HG03103 (cell line): ENCODE data around the gene THRB.
A peak's percentile ranks its signal among the peaks of the same experiment; 100 is the strongest.
"Not testable (repeated sequence)": the region's sequence is repeated elsewhere in the genome, so short reads cannot be mapped to it uniquely, and the experiment has no call there.

Experiments used
- ATAC-seq: cut with Tn5 transposase; IDR thresholded peaks from one replicate; pipeline ENCODE4 v1.9.1; 2021; ENCODE audit warnings: low read depth; ENCODE audit not compliant: unreplicated experiment

Gene THRB

DNA sequence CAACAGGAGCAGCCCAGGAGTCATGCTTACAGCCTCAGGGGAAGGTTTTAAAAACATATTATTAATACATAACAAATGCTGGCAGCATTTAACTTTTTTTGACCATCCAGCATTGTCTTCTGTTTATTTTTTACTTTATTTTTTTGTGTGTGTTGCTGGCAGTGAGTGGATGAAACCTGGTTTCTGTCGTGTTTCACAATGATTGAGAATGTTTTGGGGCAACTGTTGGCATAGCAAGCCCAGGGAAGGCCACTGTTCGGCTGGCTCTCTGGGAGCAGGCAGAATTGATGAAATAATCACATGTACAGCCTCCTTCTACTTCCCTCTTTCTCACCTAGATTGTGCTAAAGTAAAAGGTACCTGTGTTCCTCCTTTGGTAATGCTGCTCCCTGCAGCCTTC lies 359.4 kb downstream of the THRB start:
- no peak for ATAC-seq

DNA sequence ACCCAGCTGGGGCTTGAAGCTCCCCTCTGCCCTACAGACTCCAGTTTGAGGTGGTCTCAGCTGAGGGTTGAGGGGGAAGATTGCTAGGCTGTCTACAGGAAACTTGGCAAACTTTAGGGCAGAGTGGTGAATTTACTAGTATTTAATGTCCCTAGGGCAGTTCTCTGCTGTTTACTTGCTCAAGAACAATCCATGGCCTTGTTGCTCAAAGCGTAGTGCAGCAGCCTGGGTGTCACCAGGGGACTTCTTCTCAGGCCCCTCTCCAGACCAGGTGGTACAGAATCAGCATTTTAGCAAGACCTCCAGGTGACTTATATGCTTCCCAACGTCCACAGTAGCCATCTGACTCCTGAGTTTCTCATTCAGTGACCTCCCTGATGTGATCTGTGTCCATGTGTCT lies 360.7 kb downstream of the THRB start:
- ATAC-seq: no peak

DNA sequence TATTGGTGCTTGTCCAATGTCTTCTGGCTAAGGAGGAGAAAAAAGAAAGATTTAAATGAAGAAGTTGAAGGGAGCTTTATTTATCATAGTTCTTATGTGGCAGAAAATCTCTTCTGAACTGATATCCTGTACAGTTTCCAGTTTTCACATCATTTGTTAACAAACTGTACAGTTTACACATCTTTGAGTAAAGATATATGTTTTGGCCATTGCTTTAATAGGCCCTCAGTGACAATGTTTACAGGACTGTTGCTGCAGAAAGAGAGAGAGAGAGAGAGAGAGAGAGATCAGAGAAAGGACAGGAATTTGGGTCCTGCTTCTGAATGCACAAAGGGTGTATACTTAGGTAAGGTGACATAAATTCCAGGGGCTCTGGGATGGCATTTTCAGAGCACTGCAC lies 361.2 kb downstream of the THRB start:
- no peak for ATAC-seq

DNA sequence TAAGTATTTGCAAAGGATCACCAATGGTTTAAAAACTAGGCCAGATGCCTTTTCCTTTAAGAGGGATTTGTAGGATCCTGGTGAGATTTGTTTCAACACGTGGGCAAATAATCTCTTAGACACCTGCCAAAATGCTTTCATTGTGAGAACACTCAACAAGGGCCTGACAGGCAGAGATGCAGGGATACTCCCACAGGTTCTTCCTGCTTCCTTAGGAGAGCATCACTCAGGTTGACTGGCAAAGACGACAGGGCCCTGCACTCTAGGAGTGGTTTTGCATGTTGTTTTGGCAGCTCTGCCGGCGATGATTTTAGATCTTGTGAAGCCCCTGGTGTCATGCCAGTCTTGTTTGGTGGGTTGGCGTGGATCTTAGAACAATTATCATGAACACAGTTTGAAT lies 365.1 kb downstream of the THRB start:
- ATAC-seq: no peak

DNA sequence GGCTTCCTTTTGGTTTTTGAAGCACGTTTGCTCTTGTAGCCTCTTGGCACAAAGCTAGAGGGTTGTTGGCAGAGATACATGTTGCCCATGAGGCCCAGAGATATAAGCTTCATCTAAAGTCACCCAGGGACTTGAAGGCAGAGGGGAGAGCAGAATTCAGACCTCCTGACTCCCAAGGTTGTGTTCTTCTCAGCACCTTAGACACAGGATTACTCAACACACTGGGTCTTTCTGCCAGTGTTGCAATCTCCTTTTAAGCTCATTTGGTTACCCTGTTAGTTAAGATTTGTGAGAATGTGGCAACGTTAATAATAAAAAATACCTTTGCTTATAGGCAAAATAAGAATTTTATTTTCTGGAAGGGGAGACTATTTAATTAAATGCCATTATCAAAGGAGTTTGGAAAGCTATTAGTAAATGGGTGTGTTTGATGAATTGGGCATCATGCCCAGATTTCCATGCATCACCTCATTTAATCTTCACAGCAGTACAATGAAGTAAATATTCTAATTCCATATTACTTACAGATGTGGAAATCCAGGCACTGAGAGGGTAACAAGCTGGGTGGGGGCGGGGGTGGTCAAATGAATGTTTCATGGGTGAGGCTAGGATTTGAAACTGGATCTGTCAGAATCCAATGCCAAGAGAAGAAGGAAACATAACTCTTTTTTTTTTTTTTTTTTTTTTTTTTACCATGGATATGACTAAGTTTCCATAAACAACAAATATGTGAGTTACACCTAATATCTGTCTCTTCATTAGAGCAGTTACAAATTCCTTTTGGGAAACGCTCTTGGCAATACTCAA lies 366.2 kb downstream of the THRB start:
- ATAC-seq: no peak

DNA sequence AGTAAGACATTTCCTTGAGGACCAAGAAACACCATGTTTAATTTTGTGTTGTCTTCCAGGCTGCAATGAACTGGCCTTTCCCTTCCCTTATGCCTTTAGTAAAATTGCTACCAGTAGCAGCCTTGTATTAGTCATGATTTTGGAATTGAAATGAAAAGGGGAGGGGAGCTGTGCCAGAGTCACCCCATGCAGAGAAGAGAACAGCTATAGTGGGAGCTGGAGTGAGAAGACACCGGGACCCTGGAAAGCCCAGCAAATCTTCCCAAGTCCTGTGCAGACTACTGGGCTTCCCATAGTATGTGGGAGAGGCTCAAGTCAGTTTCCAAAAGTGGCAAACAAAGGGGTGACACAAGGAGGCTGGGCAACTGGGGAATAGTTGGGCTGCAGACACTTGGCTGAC lies 371.1 kb downstream of the THRB start:
- ATAC-seq: no peak

DNA sequence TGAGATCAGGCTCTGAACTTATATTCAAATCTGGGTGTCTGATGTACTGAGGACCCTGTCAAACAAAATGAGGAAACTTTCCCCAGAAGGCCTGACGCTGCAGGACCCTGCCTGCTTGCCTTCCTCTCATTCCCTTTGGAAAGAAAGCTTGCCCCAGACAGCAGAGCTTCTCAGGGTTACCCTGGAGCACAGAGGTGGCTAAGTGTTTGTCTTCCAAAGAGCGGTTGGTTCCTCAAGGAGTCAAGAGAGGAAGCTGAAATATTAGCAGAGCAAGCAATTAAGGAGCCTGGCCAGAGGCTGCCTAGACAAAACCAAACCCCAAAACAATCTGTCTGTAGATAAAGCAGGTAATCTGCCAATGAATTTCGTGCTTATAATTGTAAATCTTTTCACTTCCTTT lies 374.2 kb downstream of the THRB start:
- ATAC-seq: no peak

DNA sequence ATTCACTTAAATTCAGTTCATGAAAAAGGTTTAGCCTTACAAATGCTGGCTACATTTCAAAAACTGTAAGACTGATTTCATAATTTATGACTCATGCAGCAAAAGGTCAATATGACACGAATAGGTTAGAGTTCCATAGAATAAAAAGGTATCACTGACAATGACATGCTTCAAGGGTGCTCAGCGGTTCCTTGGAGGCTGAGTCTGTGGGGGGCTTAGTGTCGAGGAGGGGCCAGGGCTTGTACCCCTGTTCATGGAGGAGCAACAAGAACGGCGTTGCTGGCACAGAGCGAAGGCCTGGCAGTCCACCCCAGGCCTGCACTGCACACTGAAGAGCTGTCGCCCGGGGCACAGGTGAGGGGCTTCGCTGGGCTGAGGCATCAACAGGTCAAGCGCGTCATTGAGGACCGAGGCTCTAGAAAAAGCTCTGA lies 375.3 kb downstream of the THRB start:
- no peak for ATAC-seq

DNA sequence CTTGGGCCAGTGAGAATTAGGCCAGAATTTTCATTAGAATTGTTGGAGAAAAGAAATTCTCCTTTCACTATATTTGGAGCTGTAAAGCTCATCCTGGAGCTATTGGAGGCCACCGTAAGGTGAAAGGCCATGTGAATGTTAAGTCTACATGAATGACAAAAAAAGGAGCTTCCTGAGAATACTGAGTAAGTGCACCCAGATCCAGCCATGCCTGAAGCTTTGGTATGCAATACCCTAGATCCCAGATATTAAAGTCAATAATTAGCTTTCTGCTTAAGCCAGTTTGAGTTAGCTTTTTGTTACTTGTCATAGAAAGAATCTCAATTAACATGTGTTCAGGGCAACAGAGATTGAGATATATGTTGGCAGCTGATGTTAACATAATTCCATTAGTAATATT lies 377.1 kb downstream of the THRB start:
- no peak for ATAC-seq

DNA sequence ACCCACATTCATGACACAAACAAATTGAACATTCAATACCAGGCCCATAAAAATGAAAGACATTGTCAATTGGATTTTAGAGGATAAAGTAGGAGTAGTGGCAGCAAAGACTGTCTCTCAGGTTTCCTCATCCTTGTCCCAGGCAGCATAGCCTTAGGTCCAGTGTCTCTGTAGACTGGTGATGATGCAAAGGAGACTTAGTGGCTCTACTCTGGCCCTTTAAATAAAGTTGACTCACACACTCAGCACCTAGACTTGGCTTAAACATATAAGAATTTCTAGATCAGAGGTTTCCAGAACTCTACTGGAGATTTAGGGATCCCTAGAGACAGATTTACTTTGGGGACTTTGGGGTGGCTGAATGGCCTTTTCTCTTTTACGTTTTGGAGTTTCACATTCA lies 382.9 kb downstream of the THRB start:
- ATAC-seq: no peak

DNA sequence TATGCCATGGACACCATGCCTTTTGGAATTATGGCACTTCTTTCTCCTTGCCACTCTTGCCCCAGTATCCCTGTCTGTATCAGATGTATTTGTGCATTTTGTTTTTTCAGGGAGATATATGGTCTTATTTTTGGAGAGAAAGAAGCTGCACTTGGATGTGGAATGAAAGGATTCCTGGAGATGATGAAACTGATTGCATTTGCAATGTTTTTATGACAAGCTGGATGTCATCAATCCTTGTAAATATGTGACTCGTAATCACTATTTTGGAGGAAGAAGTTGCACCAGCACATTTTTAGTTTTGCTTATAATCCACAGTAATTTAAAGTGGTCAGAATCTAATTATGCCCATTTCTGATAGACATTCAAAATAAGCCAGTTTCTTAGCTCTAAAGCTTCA lies 384.6 kb downstream of the THRB start:
- no peak for ATAC-seq

DNA sequence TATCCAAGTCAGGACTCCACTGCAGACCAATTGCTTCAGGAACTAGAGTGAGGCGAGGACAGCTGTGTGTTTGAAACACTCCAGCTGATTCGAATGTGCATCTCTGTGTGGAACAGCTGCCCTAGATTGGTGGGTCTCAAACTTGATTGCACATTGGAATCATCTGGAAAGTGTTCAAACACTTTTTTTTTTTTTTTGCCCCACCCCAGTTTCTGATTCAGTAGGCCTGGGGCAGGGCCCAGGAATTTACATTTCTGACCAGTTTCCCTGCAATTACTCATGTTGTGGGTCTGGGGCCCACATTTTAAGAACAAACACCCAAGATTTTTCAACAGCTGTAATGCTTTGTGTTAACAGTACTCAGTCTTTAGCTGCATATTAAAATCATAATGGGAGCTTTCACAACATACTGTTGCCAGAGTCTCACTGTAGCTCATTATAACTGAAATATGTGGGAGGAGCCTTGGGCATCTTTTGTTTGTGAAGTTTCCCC lies 392.9 kb downstream of the THRB start:
- ATAC-seq: no peak

DNA sequence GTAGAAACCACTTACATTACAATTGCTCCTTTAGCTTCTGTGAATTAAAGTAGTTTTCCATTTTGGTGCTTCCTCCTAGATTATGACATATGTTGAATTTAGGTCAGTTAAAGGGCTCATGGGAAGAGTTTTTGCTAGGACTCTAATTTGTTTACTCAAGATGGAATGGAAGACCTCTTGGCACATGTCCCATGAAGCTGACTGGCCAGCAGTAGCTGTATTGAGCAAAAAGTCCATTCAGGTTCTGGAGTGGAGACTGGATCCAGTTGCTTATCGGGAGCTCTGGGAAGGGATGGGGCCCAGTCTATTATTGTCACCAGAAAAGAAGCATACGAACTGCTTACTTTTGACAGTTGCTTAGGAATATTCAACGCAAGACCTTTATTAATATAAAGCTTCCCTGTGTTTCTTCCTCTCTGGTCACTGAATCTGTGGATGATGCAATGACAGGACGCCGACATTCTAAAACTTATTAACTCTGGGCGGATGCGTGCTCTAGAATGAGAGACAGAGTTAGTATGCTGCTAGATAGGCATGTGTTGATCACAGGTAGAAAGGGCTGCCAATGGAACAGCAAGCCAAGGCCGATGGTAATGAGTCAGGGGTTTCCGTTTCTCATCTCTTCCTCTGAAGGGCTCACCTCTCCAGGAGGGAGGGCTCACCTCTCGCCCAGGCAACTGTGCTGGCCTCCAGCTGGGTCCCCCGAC lies 393.8 kb downstream of the THRB start:
- no peak for ATAC-seq

DNA sequence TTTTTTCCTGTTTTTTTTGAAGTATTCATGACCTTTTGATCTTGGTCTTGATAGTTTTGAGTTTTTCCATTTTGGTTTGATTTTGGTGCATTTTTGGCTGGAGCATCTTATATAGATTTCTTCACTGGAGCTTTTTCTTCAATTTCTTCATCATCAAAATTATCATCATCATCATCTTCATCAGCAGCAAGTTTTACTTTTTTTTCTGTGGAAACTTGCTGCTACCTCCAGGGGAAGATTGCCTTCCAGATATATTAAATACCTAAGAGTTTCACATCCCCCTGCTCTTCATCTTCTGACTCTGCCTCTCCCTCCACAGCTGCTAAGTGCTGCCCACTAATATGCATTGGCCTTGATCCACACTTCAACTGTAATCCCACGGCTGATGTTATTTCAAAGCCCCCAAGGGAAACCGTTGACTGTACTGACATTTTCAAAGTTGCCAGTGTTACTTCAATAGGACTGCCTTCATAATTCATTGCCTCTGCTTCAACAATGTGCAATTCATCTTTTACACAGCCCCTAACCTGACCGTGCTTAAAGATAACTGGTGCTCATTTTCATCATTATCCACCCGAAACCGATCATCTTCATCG lies 397.9 kb downstream of the THRB start:
- ATAC-seq: no peak

DNA sequence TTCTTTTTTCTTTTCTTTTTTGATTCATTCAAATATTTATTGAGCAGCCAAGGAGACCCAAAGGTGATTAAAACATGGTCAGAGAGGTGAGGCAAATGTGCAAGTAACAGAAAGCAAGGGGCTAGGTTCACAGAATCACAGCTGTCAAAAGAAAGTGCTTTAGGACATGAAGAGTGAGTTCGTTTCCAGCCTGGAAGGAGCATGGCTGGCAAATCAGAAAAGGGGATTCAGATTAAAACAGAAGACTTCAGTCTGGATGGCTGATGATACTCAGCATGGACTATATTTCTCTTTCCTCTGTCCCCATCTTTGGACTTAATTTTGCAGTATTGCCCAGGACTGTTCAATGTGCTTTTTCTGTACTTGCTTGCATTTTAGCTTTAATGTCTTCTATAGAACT lies 398.4 kb downstream of the THRB start:
- no peak for ATAC-seq

DNA sequence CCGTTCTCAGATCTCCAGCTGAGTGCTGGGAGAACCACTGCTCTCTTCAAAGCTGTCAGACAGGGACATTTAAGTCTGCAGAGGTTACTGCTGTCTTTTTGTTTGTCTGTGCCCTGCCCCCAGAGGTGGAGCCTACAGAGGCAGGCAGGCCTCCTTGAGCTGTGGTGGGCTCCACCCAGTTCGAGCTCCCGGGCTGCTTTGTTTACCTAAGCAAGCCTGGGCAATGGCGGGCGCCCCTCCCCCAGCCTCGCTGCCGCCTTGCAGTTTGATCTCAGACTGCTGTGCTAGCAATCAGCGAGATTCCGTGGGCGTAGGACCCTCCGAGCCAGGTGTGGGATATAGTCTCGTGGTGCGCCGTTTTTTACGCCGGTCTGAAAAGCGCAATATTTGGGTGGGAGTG lies 399.8 kb downstream of the THRB start:
- not testable (repeated sequence) for ATAC-seq

DNA sequence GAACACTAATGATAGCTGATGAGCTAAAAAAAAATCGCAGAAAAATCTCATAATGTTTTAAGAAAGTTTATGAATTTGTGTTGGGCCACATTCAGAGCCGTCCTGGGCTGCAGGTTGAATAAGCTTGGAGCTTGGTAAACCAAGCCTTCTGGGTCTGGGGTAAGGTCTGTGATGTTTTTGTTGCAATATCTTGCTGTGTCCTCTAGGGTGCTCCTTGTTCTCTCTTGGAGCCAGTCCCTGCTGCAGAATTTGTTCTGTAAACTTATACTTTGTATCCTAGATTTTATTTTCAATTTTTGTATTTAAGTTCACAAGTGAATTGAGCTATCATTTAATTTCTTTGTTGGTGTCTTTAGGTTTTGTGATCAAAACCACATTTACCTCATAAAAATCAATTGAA lies 405.9 kb downstream of the THRB start:
- ATAC-seq: peak; percentile 78

DNA sequence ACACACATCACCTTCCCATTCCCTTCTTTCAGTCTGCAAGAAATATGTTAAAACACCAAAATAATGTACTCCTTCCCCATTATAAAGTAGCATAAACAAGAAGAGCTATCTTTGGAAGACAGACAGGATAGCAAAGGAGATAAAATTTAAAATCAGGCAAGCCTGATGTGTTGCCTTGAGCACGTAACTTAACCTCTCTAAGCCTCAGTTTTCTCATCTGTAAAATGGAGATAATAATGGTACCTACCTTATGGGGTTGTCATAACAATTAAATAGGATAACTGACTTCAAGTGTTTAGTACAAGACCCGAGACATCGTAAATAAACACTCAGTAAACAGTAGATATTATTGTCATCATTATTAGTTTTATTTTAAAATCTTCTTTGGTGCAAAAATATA lies 407.2 kb downstream of the THRB start:
- no peak for ATAC-seq

DNA sequence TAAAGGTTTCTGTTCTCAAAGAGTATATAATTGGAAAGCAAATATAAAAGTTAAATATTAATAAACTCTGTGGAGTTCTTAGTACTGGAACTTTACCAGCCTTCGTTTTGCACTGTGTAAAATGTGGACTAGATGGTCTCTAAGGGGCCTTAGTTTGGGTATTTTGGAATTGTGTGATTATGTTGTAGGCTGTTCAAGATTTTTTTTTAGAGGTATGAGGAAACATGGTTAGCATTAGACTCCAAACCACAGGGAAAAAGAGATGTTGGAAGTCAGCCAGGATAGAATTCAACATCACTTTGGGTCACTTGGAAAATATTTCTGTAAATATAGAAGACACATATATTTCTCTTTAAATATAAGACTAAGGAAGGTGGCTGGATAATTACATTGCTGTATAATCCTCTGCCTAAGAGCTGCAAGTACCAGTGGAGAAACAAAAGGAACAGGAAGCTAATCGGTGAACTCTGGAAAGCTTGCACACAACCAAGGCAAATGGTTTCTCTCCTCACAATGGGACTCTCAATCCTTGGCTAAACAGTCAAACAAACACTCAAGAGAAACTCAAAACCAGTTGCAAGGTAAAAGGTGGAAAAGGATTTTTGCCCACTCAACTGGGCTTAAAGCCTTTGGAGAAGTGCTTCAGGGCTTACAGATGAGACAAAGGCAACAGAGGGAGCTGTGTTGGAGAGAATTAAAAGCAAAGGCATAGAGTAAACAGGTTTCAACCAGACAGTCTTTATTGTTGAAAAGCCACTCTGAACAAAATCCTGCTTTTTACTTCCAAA lies 407.8 kb downstream of the THRB start:
- no peak for ATAC-seq

DNA sequence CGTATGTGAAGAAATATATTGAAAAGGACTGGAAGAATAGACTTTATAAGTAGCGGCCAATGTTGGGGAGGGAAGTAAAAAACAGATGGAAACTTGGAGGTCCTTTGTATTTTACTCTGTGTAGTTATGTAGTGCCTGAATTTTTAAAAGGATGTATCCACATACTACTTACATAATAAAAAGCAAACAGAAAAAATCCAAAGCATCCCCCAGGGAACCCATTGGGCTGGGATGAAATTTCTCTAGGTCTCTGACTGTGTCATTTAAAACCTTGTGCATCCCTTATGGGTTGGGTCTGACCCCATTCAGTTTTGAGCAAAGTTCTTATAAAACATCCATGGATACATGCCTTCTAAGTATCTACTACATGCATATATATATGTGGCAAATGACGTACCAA lies 408.4 kb downstream of the THRB start:
- ATAC-seq: no peak

DNA sequence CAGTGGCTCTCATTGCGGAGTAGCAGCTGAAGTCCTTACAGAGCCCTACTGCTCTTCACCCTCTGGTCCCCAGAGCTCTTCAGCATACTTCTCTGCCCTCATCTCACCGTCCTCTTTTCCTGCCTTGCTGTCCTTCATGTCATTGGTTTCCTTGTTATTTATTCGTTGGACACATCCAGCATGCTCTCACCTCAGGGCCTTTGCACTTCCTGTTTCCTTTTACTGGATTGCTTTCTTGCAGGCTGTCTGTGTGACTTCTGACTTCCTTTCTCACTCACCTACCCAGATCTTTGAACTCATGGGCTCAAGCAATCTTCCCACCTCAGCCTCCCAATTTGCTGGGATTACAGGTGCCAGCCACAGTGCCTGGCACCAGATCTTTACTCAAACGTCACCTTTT lies 422.5 kb downstream of the THRB start:
- no peak for ATAC-seq
